ENCODE data around the gene LRIG1. TPM values are rescaled to one million over a fixed set of nuclear protein-coding genes. Genes with fewer than 3 reads are reported as not detected.

Gene LRIG1
- polyA plus RNA-seq, 1 donor from 2014 or later: 10.6 TPM

DNA sequence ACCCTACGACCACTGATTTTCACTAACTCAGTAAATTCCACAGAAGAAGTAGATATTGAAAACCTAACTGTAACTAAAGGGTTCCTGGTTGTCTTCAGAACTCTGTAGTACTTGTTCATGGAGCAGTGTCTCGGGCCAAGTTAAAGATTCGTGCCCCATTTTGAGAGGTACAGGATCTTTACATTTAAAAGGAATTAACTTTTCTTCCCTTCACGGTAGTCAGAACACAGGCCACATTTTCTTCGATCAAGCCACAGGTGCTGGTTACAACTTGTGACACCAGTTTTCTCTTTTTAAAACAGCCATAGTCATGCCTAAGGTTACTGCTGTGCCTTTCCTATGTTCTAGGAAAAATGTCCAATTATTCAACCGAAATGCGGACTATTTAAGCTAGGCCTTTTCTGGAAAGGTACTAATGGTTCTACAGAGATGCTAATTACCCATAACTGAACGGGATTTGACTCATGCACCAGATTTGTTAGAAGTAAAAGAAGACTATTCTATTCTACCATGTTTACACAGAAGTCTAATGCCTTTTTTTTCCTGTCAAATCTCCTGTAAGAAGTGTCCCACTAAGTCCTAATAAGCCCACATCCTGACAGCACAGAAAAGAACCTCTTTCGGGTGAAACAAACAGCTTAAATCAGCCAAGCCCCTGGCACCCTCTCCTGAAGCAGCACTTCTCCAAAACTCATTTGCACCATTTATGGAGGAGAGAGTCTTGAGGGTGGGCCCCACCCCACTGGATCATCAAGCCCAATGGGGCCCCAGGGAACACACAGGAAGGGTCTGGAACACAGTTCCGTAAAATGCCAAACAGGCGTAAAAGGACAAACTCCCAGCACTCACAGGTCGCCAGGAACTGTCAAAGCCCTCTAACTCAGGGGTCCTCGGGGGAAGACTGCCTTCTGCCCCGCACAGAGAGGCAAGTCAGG lies 1.9 kb downstream of the LRIG1 start:
- H3K27me3 Mint-ChIP-seq: peaks cover 39% of the 10 kb centered on the region
- H3K36me3 Mint-ChIP-seq: peaks cover 2% of the 10 kb centered on the region
- H3K4me3 Mint-ChIP-seq: peak overlapping the region; percentile 83 to 96 (median 92)
- peak overlapping the region in 1 of 3 donors; percentile 75 for H3K27ac Mint-ChIP-seq
- H3K4me1 Mint-ChIP-seq: peaks cover 7 to 23% (median 16%) of the 10 kb centered on the region in 3 donors
- no peaks in the 10 kb centered on the region for H3K9me3 Mint-ChIP-seq

DNA sequence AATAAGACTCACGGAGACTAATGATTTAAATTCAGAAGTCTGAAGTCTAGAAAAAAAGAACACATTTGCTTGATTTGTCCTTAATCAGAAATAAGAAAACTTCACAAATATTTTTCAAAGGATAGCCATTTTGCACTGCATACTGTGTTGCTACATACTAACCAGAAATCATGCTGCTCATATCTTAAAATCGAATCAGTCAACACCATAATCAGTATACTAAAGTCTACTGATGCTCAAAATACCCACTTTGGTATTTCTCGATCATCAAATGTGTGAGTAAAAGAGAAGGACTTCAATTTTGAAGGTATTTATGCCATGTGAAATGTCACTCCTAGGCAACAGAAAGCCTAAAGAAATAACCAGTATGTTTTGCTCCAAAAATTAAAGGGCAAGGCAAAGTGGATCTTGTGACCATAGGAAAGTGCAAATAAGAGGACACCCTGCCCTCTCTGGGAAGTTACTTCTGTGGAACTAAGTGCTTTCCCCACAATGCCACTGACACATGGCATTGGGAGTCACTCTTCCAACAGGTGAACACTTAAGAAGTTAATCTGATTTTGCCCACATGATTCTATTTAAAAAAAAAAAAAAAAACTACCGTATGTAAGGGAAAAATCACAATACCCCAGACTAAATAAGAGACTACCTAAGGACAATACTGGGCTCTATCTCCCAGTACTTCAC lies 2.7 kb downstream of the LRIG1 start:
- peaks cover 2% of the 10 kb centered on the region for H3K36me3 Mint-ChIP-seq
- H3K9me3 Mint-ChIP-seq: no peaks in the 10 kb centered on the region
- H3K4me1 Mint-ChIP-seq: peaks cover 7 to 23% (median 16%) of the 10 kb centered on the region in 3 donors
- peaks cover 39% of the 10 kb centered on the region for H3K27me3 Mint-ChIP-seq
- peak overlapping the region in 1 of 4 donors; percentile 89 for H3K4me3 Mint-ChIP-seq
- H3K27ac Mint-ChIP-seq: no peak overlapping the region

DNA sequence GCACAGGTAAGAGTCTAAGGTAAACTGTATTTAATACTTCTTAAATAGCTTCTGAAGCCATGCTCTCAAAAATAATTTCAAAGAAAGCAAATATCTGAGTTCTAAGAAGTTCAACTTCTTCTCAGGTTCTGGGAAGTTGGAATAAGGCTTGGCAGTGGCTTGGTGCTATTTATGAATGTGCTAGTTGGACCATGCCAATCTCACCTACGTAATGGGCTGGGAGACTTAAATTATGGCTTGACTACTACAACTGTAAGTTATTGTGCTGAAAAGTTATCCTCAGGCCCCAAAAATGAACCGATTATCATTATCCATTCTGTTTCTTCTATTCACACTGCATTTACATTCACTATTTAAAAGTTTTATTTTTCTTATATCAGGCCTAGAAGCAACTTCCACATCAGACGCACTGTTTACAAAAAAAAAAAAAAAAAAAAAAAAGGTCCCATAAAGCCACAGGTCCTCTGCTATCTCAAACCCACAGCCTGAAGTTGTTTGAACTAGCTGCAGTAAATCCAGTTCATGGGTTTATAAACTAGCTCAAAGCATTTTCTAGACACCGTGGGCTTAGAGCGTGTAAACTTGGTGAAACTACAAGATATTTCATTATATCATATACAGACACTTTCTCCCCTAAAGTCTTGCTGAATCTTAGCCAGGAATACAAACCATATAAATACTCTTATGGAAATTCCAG lies 3.4 kb downstream of the LRIG1 start:
- Mint-ChIP-seq H3K36me3 (peaks cover 2% of the 10 kb centered on the region), H3K9me3 (no peaks in the 10 kb centered on the region), H3K27me3 (peaks cover 37% of the 10 kb centered on the region), H3K4me3 (peak overlapping the region in 1 of 4 donors; percentile 89), H3K4me1 (peaks cover 7 to 23% (median 11%) of the 10 kb centered on the region in 3 donors), H3K27ac (no peak overlapping the region)

DNA sequence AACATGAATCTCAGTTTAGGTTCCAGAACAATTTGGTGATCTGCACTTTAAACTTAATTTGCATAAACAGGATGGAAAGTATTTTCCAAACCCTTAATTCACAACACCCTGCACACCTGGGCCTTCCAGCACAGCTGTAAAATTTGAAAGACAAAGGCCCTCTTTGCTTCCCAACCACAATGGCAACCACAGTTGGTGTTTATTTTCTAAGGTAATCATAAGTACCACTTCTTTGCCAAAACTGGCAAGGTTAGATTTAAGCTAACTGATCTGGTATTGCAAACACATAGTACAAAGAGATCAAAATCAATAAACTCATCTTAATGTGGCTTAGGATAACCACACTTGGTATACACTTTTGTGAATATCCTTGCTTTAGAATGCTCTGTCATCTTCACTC lies 4.1 kb downstream of the LRIG1 start:
- peak overlapping the region in 1 of 4 donors; percentile 31 for H3K4me3 Mint-ChIP-seq
- no peaks in the 10 kb centered on the region for H3K9me3 Mint-ChIP-seq
- peaks cover 7 to 22% (median 11%) of the 10 kb centered on the region in 3 donors for H3K4me1 Mint-ChIP-seq
- H3K27ac Mint-ChIP-seq: no peak overlapping the region
- H3K27me3 Mint-ChIP-seq: peaks cover 40% of the 10 kb centered on the region
- peaks cover 2% of the 10 kb centered on the region for H3K36me3 Mint-ChIP-seq

DNA sequence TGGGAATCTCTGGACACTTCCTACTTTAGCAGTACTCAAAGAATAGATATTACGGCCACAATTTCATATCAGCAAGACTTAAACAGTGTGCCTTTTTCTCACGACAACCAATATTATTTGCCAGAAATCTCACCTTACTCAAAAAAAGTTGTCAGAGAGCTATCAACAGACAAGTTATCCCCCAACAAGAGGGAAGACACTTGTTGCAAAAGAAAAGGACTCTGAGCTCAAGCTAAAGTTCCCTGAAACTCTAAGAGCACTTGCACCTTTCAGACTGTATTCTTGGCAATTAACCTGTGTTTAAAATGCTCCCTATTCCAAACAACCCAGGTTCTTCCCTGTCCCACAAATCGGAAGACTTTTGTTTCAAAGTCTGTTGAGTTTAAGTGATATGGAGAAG lies 4.5 kb downstream of the LRIG1 start:
- Mint-ChIP-seq H3K27ac (no peak overlapping the region), H3K36me3 (no peaks in the 10 kb centered on the region), H3K4me3 (no peak overlapping the region), H3K9me3 (no peaks in the 10 kb centered on the region), H3K4me1 (peaks cover 7 to 19% (median 10%) of the 10 kb centered on the region in 3 donors), H3K27me3 (peaks cover 40% of the 10 kb centered on the region)

DNA sequence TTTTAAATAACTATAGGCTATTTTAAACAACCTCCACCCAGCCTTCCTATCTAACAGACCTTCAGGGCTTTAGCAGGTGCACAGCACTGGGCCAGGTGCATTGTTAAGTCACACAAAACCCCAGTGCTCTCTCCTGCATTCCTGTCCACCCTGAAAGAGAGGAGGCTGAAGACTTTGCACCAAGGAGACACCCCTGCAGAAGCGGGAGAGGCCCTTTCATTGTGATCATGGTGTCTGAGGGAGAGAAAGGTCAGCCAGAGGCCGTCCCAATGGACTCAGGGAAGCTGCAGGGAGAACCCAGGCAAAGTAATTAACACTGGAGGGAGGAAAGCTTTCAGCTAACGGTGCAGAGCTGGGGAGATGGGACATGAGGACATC lies 5.2 kb downstream of the LRIG1 start:
- Mint-ChIP-seq H3K9me3 (no peaks in the 10 kb centered on the region), H3K27ac (no peak overlapping the region), H3K27me3 (peaks cover 40% of the 10 kb centered on the region), H3K4me3 (no peak overlapping the region), H3K4me1 (peaks cover 6 to 16% (median 7%) of the 10 kb centered on the region in 3 donors), H3K36me3 (no peaks in the 10 kb centered on the region)

DNA sequence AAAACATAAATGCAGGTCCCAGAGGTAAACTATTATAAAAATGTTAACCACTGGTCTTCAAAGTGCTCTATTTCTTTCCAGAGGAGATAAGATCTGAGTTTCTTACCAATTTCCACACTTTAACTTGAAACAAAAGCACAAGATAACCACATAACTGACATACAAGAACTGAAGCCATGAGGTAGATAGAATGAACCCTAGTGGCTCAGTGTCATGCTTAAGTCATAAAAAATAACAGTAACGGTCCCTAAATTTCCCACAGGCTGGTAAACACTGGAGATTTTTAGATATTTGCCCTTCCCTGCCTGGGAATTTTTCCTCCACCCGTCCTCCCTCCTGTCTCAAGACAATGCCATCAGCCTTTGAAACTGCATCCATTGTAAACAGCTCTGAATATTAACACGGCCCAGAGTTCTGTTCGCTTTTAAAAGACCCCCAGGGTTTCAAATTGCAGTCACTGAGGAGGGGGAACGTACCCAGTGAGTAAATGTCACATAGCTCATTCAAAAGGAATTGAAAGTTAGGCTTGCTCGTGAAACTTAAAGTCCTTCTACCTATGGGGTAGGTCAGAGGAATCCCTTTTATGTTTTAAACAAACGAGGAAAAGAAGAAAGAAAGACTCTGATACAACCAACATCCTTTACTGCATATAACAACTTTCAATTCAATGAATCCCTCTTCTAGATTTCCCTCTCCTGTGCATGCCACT lies 5.7 kb downstream of the LRIG1 start:
- no peaks in the 10 kb centered on the region for H3K36me3 Mint-ChIP-seq
- no peaks in the 10 kb centered on the region for H3K9me3 Mint-ChIP-seq
- no peak overlapping the region for H3K4me3 Mint-ChIP-seq
- peaks cover 6 to 16% (median 7%) of the 10 kb centered on the region in 3 donors for H3K4me1 Mint-ChIP-seq
- H3K27ac Mint-ChIP-seq: no peak overlapping the region
- peaks cover 40% of the 10 kb centered on the region for H3K27me3 Mint-ChIP-seq

DNA sequence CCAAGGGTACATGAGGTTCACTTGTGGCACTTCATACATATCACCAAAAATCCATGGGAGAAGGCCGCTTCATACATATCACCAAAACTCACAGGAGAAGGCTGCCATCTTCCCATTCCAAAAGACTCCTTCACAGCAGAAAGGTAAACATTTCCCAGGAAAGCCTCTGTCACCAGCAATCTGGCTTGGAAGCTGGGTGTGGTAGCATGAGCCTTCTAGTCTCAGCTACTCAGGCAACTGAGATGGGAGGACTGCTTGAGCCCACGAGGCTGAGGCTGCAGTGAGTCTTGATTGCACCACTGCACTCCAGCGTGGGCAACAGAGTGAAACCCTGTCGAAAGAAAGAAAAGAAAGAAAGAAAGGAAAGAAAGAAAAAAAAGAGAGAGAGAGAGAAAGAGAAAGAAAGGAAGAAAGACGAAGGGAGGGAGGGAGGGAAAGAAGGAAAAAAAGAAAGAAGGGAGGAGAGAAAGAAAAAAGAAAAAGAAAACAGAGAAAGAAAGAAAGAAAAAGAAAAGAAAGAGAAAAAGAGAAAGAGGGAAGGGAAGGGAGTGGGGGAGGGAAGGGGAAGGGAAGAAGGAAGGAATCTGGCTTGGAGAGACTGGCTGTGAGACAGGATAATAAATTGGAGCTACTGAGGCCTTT lies 7.2 kb downstream of the LRIG1 start:
- peaks cover 0 to 6% (median 6%) of the 10 kb centered on the region in 3 donors for H3K4me1 Mint-ChIP-seq
- H3K9me3 Mint-ChIP-seq: no peaks in the 10 kb centered on the region
- peaks cover 30% of the 10 kb centered on the region for H3K27me3 Mint-ChIP-seq
- no peaks in the 10 kb centered on the region for H3K36me3 Mint-ChIP-seq
- H3K4me3 Mint-ChIP-seq: no peak overlapping the region
- no peak overlapping the region for H3K27ac Mint-ChIP-seq

DNA sequence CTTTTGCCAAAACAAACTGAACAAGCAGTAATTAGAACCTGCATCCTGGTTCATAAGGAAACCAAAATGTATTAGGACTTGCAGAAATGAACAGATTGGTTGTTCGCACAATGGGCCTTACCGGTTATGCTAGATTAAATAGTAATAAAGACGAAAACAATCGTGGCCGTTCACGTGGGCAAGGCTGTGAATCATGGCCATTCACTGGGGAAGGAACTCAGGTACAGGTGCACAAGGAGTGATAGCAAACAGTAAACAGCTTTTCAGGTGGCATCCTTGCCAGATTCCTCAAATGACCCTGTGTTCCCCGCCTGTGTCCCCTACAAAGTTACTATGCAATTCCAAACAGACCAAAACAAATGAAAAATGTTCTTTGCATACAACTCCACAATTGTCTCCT lies 8.2 kb downstream of the LRIG1 start:
- H3K36me3 Mint-ChIP-seq: no peaks in the 10 kb centered on the region
- no peaks in the 10 kb centered on the region for H3K9me3 Mint-ChIP-seq
- peaks cover 0 to 6% (median 6%) of the 10 kb centered on the region in 3 donors for H3K4me1 Mint-ChIP-seq
- H3K27me3 Mint-ChIP-seq: peaks cover 28% of the 10 kb centered on the region
- no peak overlapping the region for H3K4me3 Mint-ChIP-seq
- no peak overlapping the region for H3K27ac Mint-ChIP-seq

DNA sequence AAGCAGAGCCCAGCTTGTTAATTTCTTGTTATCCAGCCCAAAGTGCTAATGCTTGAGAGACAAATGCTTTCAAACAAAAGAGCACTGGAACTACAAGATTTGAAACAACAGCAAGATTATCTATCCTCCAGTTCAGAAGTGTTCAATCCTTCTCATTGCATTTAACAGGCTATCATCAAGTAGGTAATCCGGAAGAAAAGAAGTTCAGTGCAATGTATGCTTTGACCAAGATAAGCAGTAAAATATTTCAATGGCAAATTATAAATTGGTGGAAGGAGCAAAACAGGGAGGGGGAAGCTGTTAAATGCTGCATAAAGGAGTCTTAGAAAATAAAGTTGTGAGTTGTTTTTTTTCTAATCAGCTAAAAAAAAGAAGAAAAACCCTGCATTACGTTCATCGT lies 8.8 kb downstream of the LRIG1 start:
- no peaks in the 10 kb centered on the region for H3K36me3 Mint-ChIP-seq
- H3K4me1 Mint-ChIP-seq: peaks cover 0 to 6% (median 5%) of the 10 kb centered on the region in 3 donors
- H3K27ac Mint-ChIP-seq: no peak overlapping the region
- no peak overlapping the region for H3K4me3 Mint-ChIP-seq
- H3K27me3 Mint-ChIP-seq: peaks cover 27% of the 10 kb centered on the region
- no peaks in the 10 kb centered on the region for H3K9me3 Mint-ChIP-seq

DNA sequence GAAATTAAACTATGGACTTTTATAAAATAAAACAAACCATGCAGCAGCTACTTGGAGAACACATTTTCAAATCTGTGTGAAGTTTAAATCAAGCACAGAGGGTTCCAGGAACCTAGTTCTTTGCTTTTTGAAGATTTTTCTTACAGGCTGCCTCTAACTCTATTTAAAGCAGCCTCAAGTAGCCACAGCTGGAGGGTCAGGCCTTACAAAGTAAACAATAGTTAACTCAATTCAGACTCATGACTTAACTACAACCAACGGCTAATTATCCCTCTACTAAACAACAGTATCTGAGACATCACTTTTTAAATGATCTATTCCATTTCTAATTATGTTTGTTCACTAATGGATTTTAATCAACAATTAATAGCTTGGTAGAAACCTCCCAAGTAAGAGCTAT lies 9.8 kb downstream of the LRIG1 start:
- Mint-ChIP-seq H3K27me3 (peaks cover 18% of the 10 kb centered on the region), H3K9me3 (no peaks in the 10 kb centered on the region), H3K36me3 (no peaks in the 10 kb centered on the region), H3K4me1 (peaks cover 0 to 4% (median 0%) of the 10 kb centered on the region in 3 donors), H3K27ac (no peak overlapping the region), H3K4me3 (no peak overlapping the region)

DNA sequence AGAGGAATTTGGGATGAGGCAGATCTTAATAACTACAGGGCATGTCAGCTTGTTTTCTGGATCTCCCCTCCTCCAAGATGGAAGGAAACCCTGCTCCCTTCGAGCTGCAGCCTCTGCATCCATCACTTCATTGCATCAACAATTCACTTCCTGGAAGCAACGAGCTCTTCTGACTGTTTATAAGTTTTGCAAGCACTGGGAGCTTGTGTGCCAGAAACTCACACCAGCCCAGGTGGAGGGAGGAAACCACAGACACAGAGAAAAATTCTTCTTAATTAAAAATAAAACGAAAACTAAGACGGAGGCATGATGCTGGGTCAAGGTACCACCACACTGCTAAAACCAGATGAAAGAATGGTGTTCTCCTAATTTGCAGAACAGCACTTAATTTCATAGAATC lies 10.6 kb downstream of the LRIG1 start:
- Mint-ChIP-seq H3K27ac (no peak overlapping the region), H3K9me3 (no peaks in the 10 kb centered on the region), H3K4me3 (no peak overlapping the region), H3K36me3 (no peaks in the 10 kb centered on the region), H3K4me1 (peaks cover 0 to 2% (median 0%) of the 10 kb centered on the region in 3 donors), H3K27me3 (peaks cover 12% of the 10 kb centered on the region)

DNA sequence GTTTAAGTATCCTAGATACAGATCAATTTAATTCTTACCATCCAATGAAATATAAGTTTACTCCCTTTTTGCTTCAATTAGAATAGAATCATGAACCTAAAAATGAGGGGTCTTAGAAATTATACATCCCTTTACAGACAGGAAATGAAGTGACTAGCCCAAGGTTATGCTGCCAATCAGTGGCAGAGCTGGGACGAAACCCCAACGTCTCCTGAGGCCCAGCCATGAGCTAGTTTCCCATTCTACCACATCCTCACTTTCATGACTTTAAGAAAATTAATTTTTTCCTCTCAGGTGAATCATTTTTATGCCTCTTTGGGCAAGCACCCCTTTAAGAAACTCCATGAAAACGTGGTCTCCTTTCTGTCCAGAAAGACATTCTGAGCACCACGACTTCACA lies 11.2 kb downstream of the LRIG1 start:
- Mint-ChIP-seq H3K27ac (no peak overlapping the region), H3K4me3 (no peak overlapping the region), H3K36me3 (no peaks in the 10 kb centered on the region), H3K27me3 (peaks cover 5% of the 10 kb centered on the region), H3K9me3 (no peaks in the 10 kb centered on the region), H3K4me1 (no peaks in the 10 kb centered on the region)

DNA sequence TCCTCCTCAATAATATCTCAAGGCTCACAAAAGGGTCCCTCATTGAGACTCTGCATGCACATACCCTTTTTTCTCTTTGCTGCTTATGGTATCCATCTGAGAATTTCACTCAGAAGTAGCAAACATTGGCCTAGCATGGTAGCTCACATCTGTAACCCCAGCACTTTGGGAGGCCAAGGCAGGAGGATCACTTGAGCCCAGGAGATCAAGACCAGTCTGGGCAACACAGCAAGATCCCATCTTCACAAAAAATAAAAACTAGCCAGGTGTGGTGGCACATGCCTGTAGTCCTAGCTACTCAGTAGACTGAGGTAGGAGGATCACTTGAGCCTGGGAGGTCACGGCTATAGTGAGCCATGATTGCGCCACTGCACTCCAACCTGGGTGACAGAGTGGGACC lies 11.7 kb downstream of the LRIG1 start:
- Mint-ChIP-seq H3K4me1 (no peaks in the 10 kb centered on the region), H3K36me3 (no peaks in the 10 kb centered on the region), H3K27me3 (peaks cover 5% of the 10 kb centered on the region), H3K4me3 (no peak overlapping the region), H3K27ac (no peak overlapping the region), H3K9me3 (no peaks in the 10 kb centered on the region)

Measured in IgD-negative memory B cell (primary cell).